Loucy (cell line): ENCODE measurements around the gene ATRNL1.

Experiments used
- H2AFZ ChIP-seq: fragments of 200-600 bp; sonication (generic); 2 replicates; pipeline ENCODE4 v1.6.0; 2016; ENCODE audit warnings: antibody characterized with exemption, mild to moderate bottlenecking, low read length, moderate library complexity
- H3F3A ChIP-seq: fragments of 200-600 bp; 2 replicates; pipeline ENCODE4 v1.6.0; 2016; ENCODE audit warnings: antibody characterized with exemption, low read depth, mild to moderate bottlenecking
- H3K27me3 ChIP-seq: fragments of 200-600 bp; sonication (generic); 2 replicates; pipeline ENCODE4 v1.6.1; 2014; ENCODE audit warnings: low read length, mild to moderate bottlenecking; ENCODE audit not compliant: insufficient read depth, poor library complexity, severe bottlenecking
- H3K36me3 ChIP-seq: fragments of 200-600 bp; sonication (generic); 2 replicates; pipeline ENCODE4 v1.6.1; 2016; ENCODE audit warnings: low read length; ENCODE audit not compliant: insufficient read depth
- H3K4me1 ChIP-seq: fragments of 200-600 bp; sonication (generic); 2 replicates; pipeline ENCODE4 v1.5.1; 2014; ENCODE audit warnings: low read length, mild to moderate bottlenecking; ENCODE audit not compliant: insufficient read depth, poor library complexity, severe bottlenecking
- H3K4me2 ChIP-seq: fragments of 200-600 bp; sonication (generic); 2 replicates; pipeline ENCODE4 v1.6.0; 2014; ENCODE audit warnings: antibody characterized with exemption, low read length, low read depth, mild to moderate bottlenecking; ENCODE audit not compliant: poor library complexity, severe bottlenecking
- H3K4me3 ChIP-seq: fragments of 200-600 bp; sonication (generic); 2 replicates; pipeline ENCODE4 v1.5.1; 2014; ENCODE audit warnings: low read length, mild to moderate bottlenecking, mixed read lengths; ENCODE audit not compliant: poor library complexity, severe bottlenecking
- H3K79me2 ChIP-seq: fragments of 200-600 bp; sonication (generic); 2 replicates; pipeline ENCODE4 v1.6.1; 2014; ENCODE audit warnings: low read length; ENCODE audit not compliant: insufficient read depth
- H3K9ac ChIP-seq: fragments of 200-600 bp; sonication (generic); 2 replicates; pipeline ENCODE4 v1.6.0; 2014; ENCODE audit warnings: mild to moderate bottlenecking, low read depth, low read length, moderate library complexity; ENCODE audit not compliant: poor library complexity, severe bottlenecking
- H3K9me2 ChIP-seq: fragments of 200-600 bp; sonication (generic); replicated peaks from 2 replicates; pipeline ENCODE4 v1.6.1; 2016; ENCODE audit warnings: low read depth, low read length, mixed read lengths
- H3K9me3 ChIP-seq: fragments of 200-600 bp; sonication (generic); 2 replicates; pipeline ENCODE4 v1.6.1; 2014; ENCODE audit warnings: mild to moderate bottlenecking, antibody characterized with exemption, low read length, low read depth; ENCODE audit not compliant: insufficient read depth
- H4K20me1 ChIP-seq: fragments of 200-600 bp; sonication (generic); 2 replicates; pipeline ENCODE4 v1.6.0; 2014; ENCODE audit warnings: antibody characterized with exemption, low read length, mild to moderate bottlenecking; ENCODE audit not compliant: insufficient read depth, poor library complexity, severe bottlenecking
- CTCF ChIP-seq: fragments of 200-600 bp; sonication (generic); conservative IDR thresholded peaks from 2 replicates; pipeline ENCODE4 v1.5.1; 2014; ENCODE audit warnings: mild to moderate bottlenecking, antibody characterized with exemption, low read length
- EZH2phosphoT487 ChIP-seq: fragments of 200-600 bp; IDR thresholded peaks from 2 replicates; pipeline ENCODE4 v1.6.1; 2018; ENCODE audit warnings: antibody characterized with exemption, mild to moderate bottlenecking, moderate library complexity, borderline replicate concordance

ATRNL1 gene

GRCh38 chr10:115141254-115141653 is 48.1 kb downstream of the ATRNL1 start:
- Histone ChIP-seq H3K9me2 (no peaks in the 10 kb centered on the region), H3K4me3 (no peak overlapping the region), H4K20me1 (no peaks in the 10 kb centered on the region), H3K4me1 (no peaks in the 10 kb centered on the region), H3K9me3 (peaks cover 10% of the 10 kb centered on the region; the same call in 1 of the 2 replicates), H3F3A (peaks cover 5% of the 10 kb centered on the region; the same call in 1 of the 2 replicates), H3K4me2 (no peak overlapping the region), H3K9ac (no peak overlapping the region), H3K36me3 (peaks cover 9% of the 10 kb centered on the region; the same call in 1 of the 2 replicates), H3K27me3 (no peaks in the 10 kb centered on the region), H3K79me2 (no peaks in the 10 kb centered on the region), H2AFZ (no peak overlapping the region)
- peak; percentile 81 for TF ChIP-seq CTCF
- no peak for TF ChIP-seq EZH2phosphoT487

- H3F3A ChIP-seq, result no peaks in the 10 kb centered on the region
- no peak for TF ChIP-seq EZH2phosphoT487
- no peak for TF ChIP-seq CTCF
- H3K4me2 ChIP-seq, result no peak overlapping the region
- no peak overlapping the region for H2AFZ ChIP-seq
- no peaks in the 10 kb centered on the region for H3K27me3 ChIP-seq
- H3K9me2 ChIP-seq, result no peaks in the 10 kb centered on the region
- H3K79me2 ChIP-seq, result no peaks in the 10 kb centered on the region
- H3K9me3 ChIP-seq, result no peaks in the 10 kb centered on the region
- no peaks in the 10 kb centered on the region for H4K20me1 ChIP-seq
- H3K4me3 ChIP-seq, result no peak overlapping the region
- no peaks in the 10 kb centered on the region for H3K36me3 ChIP-seq
- no peaks in the 10 kb centered on the region for H3K4me1 ChIP-seq
- H3K9ac ChIP-seq, result no peak overlapping the region
Measured at GRCh38 chr10:115157357-115157756, 64.2 kb downstream of the ATRNL1 start.

- H3F3A ChIP-seq, result no peaks in the 10 kb centered on the region
- H3K4me3 ChIP-seq, result no peak overlapping the region
- no peaks in the 10 kb centered on the region for H3K4me1 ChIP-seq
- no peaks in the 10 kb centered on the region for H3K27me3 ChIP-seq
- no peak overlapping the region for H3K9ac ChIP-seq
- H3K79me2 ChIP-seq, result 0 out of 2 replicates have a peak, but pooled peaks cover 2% of the 10 kb centered on the region
- no peaks in the 10 kb centered on the region for H3K9me2 ChIP-seq
- no peak overlapping the region for H2AFZ ChIP-seq
- no peaks in the 10 kb centered on the region for H4K20me1 ChIP-seq
- TF ChIP-seq EZH2phosphoT487 (no peak), CTCF (no peak)
- H3K9me3 ChIP-seq, result no peaks in the 10 kb centered on the region
- H3K36me3 ChIP-seq, result peaks cover 16% of the 10 kb centered on the region; the same call in 1 of the 2 replicates
- no peak overlapping the region for H3K4me2 ChIP-seq
Measured at GRCh38 chr10:115163129-115163528, 70.0 kb downstream of the ATRNL1 start.
